GM10266 (cell line): ENCODE data around the gene FBN2.

Experiments
- DNase-seq: peaks from one replicate; pipeline ENCODE4 v3.0.0; 2012; ENCODE audit errors: extremely low spot score
- CTCF ChIP-seq: IDR thresholded peaks from 2 replicates; pipeline ENCODE4 v1.5.1; 2012; ENCODE audit warnings: mild to moderate bottlenecking, low read depth; ENCODE audit not compliant: control insufficient read depth, insufficient read depth; ENCODE audit errors: missing control alignments

The FBN2 gene

GRCh38 chr5:128480158-128480557 lies 57.9 kb downstream of the FBN2 start:
- no peak for TF ChIP-seq CTCF
- DNase-seq: no peak

GRCh38 chr5:128478386-128479368 lies 59.4 kb downstream of the FBN2 start:
- no peak for DNase-seq
- TF ChIP-seq CTCF: no peak

- no peak for TF ChIP-seq CTCF
- no peak for DNase-seq
These were observed 60.1 kb downstream of the FBN2 start for GRCh38 chr5:128477944-128478343.

- DNase-seq: no peak
- TF ChIP-seq CTCF: no peak
These were observed 62.4 kb downstream of the FBN2 start for GRCh38 chr5:128475693-128476092.

- TF ChIP-seq CTCF: no peak
- no peak for DNase-seq
These were observed 65.1 kb downstream of the FBN2 start for GRCh38 chr5:128472919-128473318.

- DNase-seq: no peak
- no peak for TF ChIP-seq CTCF
These were observed 66.0 kb downstream of the FBN2 start for GRCh38 chr5:128472036-128472435.

GRCh38 chr5:128470663-128471062 lies 67.4 kb downstream of the FBN2 start:
- no peak for DNase-seq
- TF ChIP-seq CTCF: no peak
